Measurements from ENCODE around the gene GMPS. TPM values are rescaled to one million over a fixed set of nuclear protein-coding genes. Genes with fewer than 3 reads are reported as not detected.
A peak's percentile ranks its signal among the peaks of the same experiment; 100 is the strongest.

Gene GMPS
- total RNA-seq, 1 experiment from 2014 or later: 137 TPM

GRCh38 chr3:155869691-155870090 lies 759 bp upstream of the GMPS start:
- no peak for DNase-seq (ENCODE audit: low read depth, low spot score)
- no peak for TF ChIP-seq TCF7L2 (IDR thresholded peaks at IDR 0.05; ENCODE audit: low read depth, low read length)
- TF ChIP-seq POLR2AphosphoS5 (IDR thresholded peaks at IDR 0.05; ENCODE audit: low read depth, low read length): no peak
- Histone ChIP-seq H3K36me3 (ENCODE audit: control insufficient read depth, insufficient read depth, low read length) (no peaks in the 10 kb centered on the region; the same call in 1 of the 2 replicates), H3K9me3 (ENCODE audit: control insufficient read depth, insufficient read depth, low read depth, low read length) (no peaks in the 10 kb centered on the region), H3K27ac (ENCODE audit: low read length) (peak overlapping the region; percentile 94), H3K4me1 (ENCODE audit: control insufficient read depth, insufficient read depth, low read length) (peaks cover 17% of the 10 kb centered on the region), H3K4me3 (ENCODE audit: low read depth in 2 of 2, low read length in 2 of 2) (peak overlapping the region; percentile 76 to 84), H3K27me3 (ENCODE audit: control insufficient read depth, insufficient read depth, low read length) (no peaks in the 10 kb centered on the region)
- no peak for ATAC-seq
- ChIA-PET CTCF (interaction anchor here (1.5 kb wide), 1 partner anchor 64 kb away, joined by 12 read pairs; the partner anchor contains the start of gene C3orf33), POLR2A (interaction anchor here (0.7 to 1.1 kb wide), 2 partner anchors 19 to 28 kb away, joined by 3 to 5 read pairs; no protein-coding TSS in a partner anchor)
- in situ Hi-C loops (cut with HindIII; ENCODE audit: low pct_unique_long_range_greater_than_20kb, low sequenced_read_pairs) (no loop called here), intact Hi-C loops (cut with micrococcal nuclease; ENCODE audit: unreplicated experiment) (no loop called here)
- BruUV-seq (replicated peaks): TSS peak; percentile 84

GRCh38 chr3:155870945-155871745 lies 695 bp downstream of the GMPS start:
- peak overlapping the region; percentile 76 for H3K4me3 ChIP-seq (ENCODE audit: low read depth in 2 of 2, low read length in 2 of 2)
- no peaks in the 10 kb centered on the region; the same call in 1 of the 2 replicates for H3K36me3 ChIP-seq (ENCODE audit: control insufficient read depth, insufficient read depth, low read length)
- intact Hi-C loops (cut with micrococcal nuclease; ENCODE audit: unreplicated experiment) (no loop called here), in situ Hi-C loops (cut with HindIII; ENCODE audit: low pct_unique_long_range_greater_than_20kb, low sequenced_read_pairs) (no loop called here)
- ChIA-PET POLR2A (no interaction called here), CTCF (interaction anchor here (1.5 kb wide), 1 partner anchor 65 kb away, joined by 12 read pairs; the partner anchor contains the start of gene C3orf33)
- no peaks in the 10 kb centered on the region for H3K9me3 ChIP-seq (ENCODE audit: control insufficient read depth, insufficient read depth, low read depth, low read length)
- BruUV-seq (replicated peaks): no TSS peak
- peak; percentile 54 for ATAC-seq
- no peak for DNase-seq (ENCODE audit: low read depth, low spot score)
- peaks cover 21% of the 10 kb centered on the region for H3K4me1 ChIP-seq (ENCODE audit: control insufficient read depth, insufficient read depth, low read length)
- TF ChIP-seq SIN3A (IDR thresholded peaks at IDR 0.05; ENCODE audit: borderline replicate concordance, insufficient read depth, low read depth, low read length) (peak; percentile 58; the same call in 1 of the 2 replicates), REST (IDR thresholded peaks at IDR 0.05; ENCODE audit: insufficient read depth in 1 of 2, low read depth in 2 of 2, low read length in 1 of 2) (no peak)
- H3K27me3 ChIP-seq (ENCODE audit: control insufficient read depth, insufficient read depth, low read length): no peaks in the 10 kb centered on the region
- peak overlapping the region; percentile 86 for H3K27ac ChIP-seq (ENCODE audit: low read length)

GRCh38 chr3:155871746-155872158 lies 1.3 kb downstream of the GMPS start:
- no peaks in the 10 kb centered on the region; the same call in 1 of the 2 replicates for H3K36me3 ChIP-seq (ENCODE audit: control insufficient read depth, insufficient read depth, low read length)
- peaks cover 23% of the 10 kb centered on the region for H3K4me1 ChIP-seq (ENCODE audit: control insufficient read depth, insufficient read depth, low read length)
- in situ Hi-C loops (cut with HindIII; ENCODE audit: low pct_unique_long_range_greater_than_20kb, low sequenced_read_pairs): no loop called here
- CTCF ChIA-PET: no interaction called here
- BruUV-seq (replicated peaks): no TSS peak
- DNase-seq (ENCODE audit: low read depth, low spot score) (no peak), ATAC-seq (no peak)
- H3K27me3 ChIP-seq (ENCODE audit: control insufficient read depth, insufficient read depth, low read length): no peaks in the 10 kb centered on the region
- intact Hi-C loops (cut with micrococcal nuclease; ENCODE audit: unreplicated experiment): no loop called here
- H3K4me3 ChIP-seq (ENCODE audit: low read depth in 2 of 2, low read length in 2 of 2): peak overlapping the region; percentile 76
- no peaks in the 10 kb centered on the region for H3K9me3 ChIP-seq (ENCODE audit: control insufficient read depth, insufficient read depth, low read depth, low read length)
- TF ChIP-seq POLR2AphosphoS5 (IDR thresholded peaks at IDR 0.05; ENCODE audit: low read depth, low read length) (no peak), TCF7L2 (IDR thresholded peaks at IDR 0.05; ENCODE audit: low read depth, low read length) (no peak), SIN3A (IDR thresholded peaks at IDR 0.05; ENCODE audit: borderline replicate concordance, insufficient read depth, low read depth, low read length) (no peak), CTCF (IDR thresholded peaks at IDR 0.05) (no peak), REST (IDR thresholded peaks at IDR 0.05; ENCODE audit: insufficient read depth in 1 of 2, low read depth in 2 of 2, low read length in 1 of 2) (no peak)
- POLR2A ChIA-PET: interaction anchor here (0.7 kb wide), 1 partner anchor 546 kb away, joined by 5 read pairs; no protein-coding TSS in a partner anchor
- peak overlapping the region; percentile 86 for H3K27ac ChIP-seq (ENCODE audit: low read length)

Data from Panc1 (cell line).